ENCODE data around the gene CMIP.
A peak's percentile ranks its signal among the peaks of the same experiment; 100 is the strongest.
"Not testable (repeated sequence)": the region's sequence is repeated elsewhere in the genome, so short reads cannot be mapped to it uniquely, and the experiment has no call there.

Gene CMIP

GRCh38 chr16:81571592-81572385, 127.2 kb downstream of the CMIP start:
- DNase-seq = no peak

GRCh38 chr16:81572386-81573144, 128.0 kb downstream of the CMIP start:
- no peak for DNase-seq

GRCh38 chr16:81573533-81574020, 129.0 kb downstream of the CMIP start:
- no peak for DNase-seq

- no peak for DNase-seq
These were observed 129.6 kb downstream of the CMIP start for GRCh38 chr16:81574168-81574567.

- DNase-seq = no peak
These were observed 130.7 kb downstream of the CMIP start for GRCh38 chr16:81575307-81575706.

GRCh38 chr16:81575834-81576233, 131.2 kb downstream of the CMIP start:
- DNase-seq = no peak

GRCh38 chr16:81576696-81577095, 132.1 kb downstream of the CMIP start:
- DNase-seq = no peak

GRCh38 chr16:81577272-81577671, 132.7 kb downstream of the CMIP start:
- not testable (repeated sequence) for DNase-seq

GRCh38 chr16:81578076-81578475, 133.5 kb downstream of the CMIP start:
- no peak for DNase-seq

GRCh38 chr16:81578636-81579413, 134.2 kb downstream of the CMIP start:
- no peak for DNase-seq

- no peak for DNase-seq
These were observed 136.5 kb downstream of the CMIP start for GRCh38 chr16:81581107-81581506.

- DNase-seq = peak; percentile 42
These were observed 138.2 kb downstream of the CMIP start for GRCh38 chr16:81582655-81583441.

GRCh38 chr16:81583893-81584631, 139.5 kb downstream of the CMIP start:
- DNase-seq = no peak

- no peak for DNase-seq
These were observed 141.2 kb downstream of the CMIP start for GRCh38 chr16:81585785-81586184.

- DNase-seq = no peak
These were observed 141.8 kb downstream of the CMIP start for GRCh38 chr16:81586417-81586816.

- no peak for DNase-seq
These were observed 142.5 kb downstream of the CMIP start for GRCh38 chr16:81586977-81587625.

- no peak for DNase-seq
These were observed 143.1 kb downstream of the CMIP start for GRCh38 chr16:81587626-81588160.

- no peak for DNase-seq
These were observed 143.9 kb downstream of the CMIP start for GRCh38 chr16:81588326-81589081.

GRCh38 chr16:81589975-81590650, 145.5 kb downstream of the CMIP start:
- no peak for DNase-seq
